Measurements from ENCODE around the gene KCNN4. TPM values are rescaled to one million over a fixed set of nuclear protein-coding genes. Genes with fewer than 3 reads are reported as not detected.
A peak's percentile ranks its signal among the peaks of the same experiment; 100 is the strongest.

The KCNN4 gene
- total RNA-seq, 1 experiment from 2014 or later = 0.26 TPM

DNA sequence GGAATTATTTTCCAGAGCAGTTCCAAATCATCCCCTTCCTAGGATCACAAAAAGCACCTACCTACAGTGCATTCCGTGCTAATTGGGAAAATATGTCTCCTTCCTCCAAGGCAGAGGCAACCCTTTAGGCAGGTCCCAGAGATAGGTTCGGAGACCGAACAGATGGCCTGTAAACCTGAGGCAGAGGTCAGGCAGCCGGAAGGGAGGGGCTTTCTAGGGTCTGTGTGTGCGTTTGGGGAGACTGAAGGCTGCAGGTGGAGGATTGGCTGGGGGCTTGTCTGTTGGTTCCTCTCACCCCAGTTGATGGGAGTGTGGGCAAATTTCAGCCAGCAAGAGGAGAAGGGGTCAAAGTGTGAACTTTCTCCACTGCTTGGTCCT lies 7.1 kb downstream of the KCNN4 start:
- Histone ChIP-seq H3K4ac (ENCODE audit: low read depth, low read length) (no peak overlapping the region), H3K56ac (ENCODE audit: insufficient read length, low read depth, low read length) (no peak overlapping the region), H2AK5ac (ENCODE audit: insufficient read length, low read length) (no peak overlapping the region), H3K27ac (ENCODE audit: insufficient read length, low read depth, low read length) (no peak overlapping the region), H3K79me1 (ENCODE audit: insufficient read depth, low read depth, low read length, poor library complexity, severe bottlenecking) (no peaks in the 10 kb centered on the region), H2BK5ac (ENCODE audit: insufficient read length, low read length) (no peak overlapping the region), H3T11ph (ENCODE audit: low read length) (no peak overlapping the region), H2BK120ac (ENCODE audit: low read depth, low read length, poor library complexity, severe bottlenecking) (no peak overlapping the region), H3K27me3 (ENCODE audit: insufficient read depth, low read length) (peaks cover 12% of the 10 kb centered on the region; the same call in 1 of the 2 replicates), H2BK15ac (ENCODE audit: low read depth, low read length) (no peak overlapping the region), H3K4me1 (ENCODE audit: insufficient read depth, low read length) (peaks cover 7% of the 10 kb centered on the region; the same call in 1 of the 2 replicates), H4K5ac (ENCODE audit: insufficient read length, low read depth, low read length) (no peak overlapping the region), H3K9me3 (ENCODE audit: control insufficient read depth, low read depth, low read length) (no peaks in the 10 kb centered on the region), H4K20me1 (ENCODE audit: control insufficient read depth, insufficient read depth, insufficient read length) (no peaks in the 10 kb centered on the region), H3K18ac (ENCODE audit: insufficient read length, low read depth, low read length) (no peak overlapping the region), H4K8ac (replicated peaks; ENCODE audit: insufficient read length, low read depth, low read length) (no peak overlapping the region), H2BK12ac (ENCODE audit: insufficient read length, low read depth, low read length) (no peak overlapping the region), H3K23me2 (ENCODE audit: insufficient read length, low read depth, low read length, poor library complexity, severe bottlenecking) (peaks cover 7% of the 10 kb centered on the region), H3K4me2 (ENCODE audit: insufficient read depth, insufficient read length, low read length) (peak overlapping the region; percentile 57), H3K9ac (ENCODE audit: extremely low read depth, insufficient read length, low read length) (no peak overlapping the region), H3K79me2 (ENCODE audit: insufficient read depth, low read length) (no peaks in the 10 kb centered on the region), H2AFZ (ENCODE audit: low read length) (peak overlapping the region; percentile 24), H3K23ac (ENCODE audit: insufficient read length, low read depth, low read length) (no peak overlapping the region), H2BK20ac (ENCODE audit: low read depth, low read length, poor library complexity, severe bottlenecking) (no peak overlapping the region), H4K91ac (ENCODE audit: insufficient read length, low read depth, low read length) (no peak overlapping the region), H3K14ac (ENCODE audit: insufficient read depth, low read length) (no peak overlapping the region)
- H3K4me1 Mint-ChIP-seq = peaks cover 32 to 42% of the 10 kb centered on the region in 2 experiments
- WGBS (ENCODE audit: extremely low coverage, insufficient read length, low lambda C conversion rate) = no CpG with 5 or more reads among the region's 5 CpGs
- H3K36me3 Mint-ChIP-seq (ENCODE audit: insufficient read depth in 1 of 3, low read depth in 3 of 3) = no peaks in the 10 kb centered on the region; a peak in 2 of 7 replicates
- DNase-seq = no peak
- no peak overlapping the region for H3K27ac Mint-ChIP-seq
- peak overlapping the region; percentile 56 to 79 for H3K4me3 Mint-ChIP-seq
- H3K9me3 Mint-ChIP-seq = no peaks in the 10 kb centered on the region; a peak in 1 of 5 replicates
- TF ChIP-seq, protein P1, sequence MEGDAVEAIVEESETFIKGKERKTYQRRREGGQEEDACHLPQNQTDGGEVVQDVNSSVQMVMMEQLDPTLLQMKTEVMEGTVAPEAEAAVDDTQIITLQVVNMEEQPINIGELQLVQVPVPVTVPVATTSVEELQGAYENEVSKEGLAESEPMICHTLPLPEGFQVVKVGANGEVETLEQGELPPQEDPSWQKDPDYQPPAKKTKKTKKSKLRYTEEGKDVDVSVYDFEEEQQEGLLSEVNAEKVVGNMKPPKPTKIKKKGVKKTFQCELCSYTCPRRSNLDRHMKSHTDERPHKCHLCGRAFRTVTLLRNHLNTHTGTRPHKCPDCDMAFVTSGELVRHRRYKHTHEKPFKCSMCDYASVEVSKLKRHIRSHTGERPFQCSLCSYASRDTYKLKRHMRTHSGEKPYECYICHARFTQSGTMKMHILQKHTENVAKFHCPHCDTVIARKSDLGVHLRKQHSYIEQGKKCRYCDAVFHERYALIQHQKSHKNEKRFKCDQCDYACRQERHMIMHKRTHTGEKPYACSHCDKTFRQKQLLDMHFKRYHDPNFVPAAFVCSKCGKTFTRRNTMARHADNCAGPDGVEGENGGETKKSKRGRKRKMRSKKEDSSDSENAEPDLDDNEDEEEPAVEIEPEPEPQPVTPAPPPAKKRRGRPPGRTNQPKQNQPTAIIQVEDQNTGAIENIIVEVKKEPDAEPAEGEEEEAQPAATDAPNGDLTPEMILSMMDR (conservative IDR thresholded peaks at IDR 0.05) = no peak
- H3K27me3 Mint-ChIP-seq (ENCODE audit: low read depth) = peaks cover 93% of the 10 kb centered on the region
